Smooth muscle cell (in vitro differentiated cells): Measurements from ENCODE around the gene LCAT. TPM values are rescaled to one million over a fixed set of nuclear protein-coding genes. Genes with fewer than 3 reads are reported as not detected.

Experiments
- DNase-seq: peaks from one replicate; lab custom pipeline; 2025; ENCODE audit not compliant: unreplicated experiment; lab: John Stamatoyannopoulos, UW
- H2AFZ ChIP-seq: fragments of 200-600 bp; sonication (generic); 2 replicates; pipeline ENCODE4 v1.6.0; 2016; ENCODE audit warnings: antibody characterized with exemption, low read depth, mild to moderate bottlenecking
- H3F3A ChIP-seq: fragments of 200-600 bp; sonication (generic); 2 replicates; pipeline ENCODE4 v1.6.0; 2017; ENCODE audit warnings: antibody characterized with exemption, low read depth
- H3K27ac ChIP-seq: fragments of 200-600 bp; sonication (generic); 2 replicates; pipeline ENCODE4 v1.5.1; 2016; ENCODE audit warnings: low read depth, mild to moderate bottlenecking
- H3K27me3 ChIP-seq: fragments of 200-600 bp; sonication (generic); 2 replicates; pipeline ENCODE4 v1.6.1; 2016; ENCODE audit warnings: low read depth, mild to moderate bottlenecking
- H3K36me3 ChIP-seq: fragments of 200-600 bp; sonication (generic); 2 replicates; pipeline ENCODE4 v1.5.1; 2016; ENCODE audit warnings: low read depth
- H3K4me1 ChIP-seq: fragments of 200-600 bp; sonication (generic); 2 replicates; pipeline ENCODE4 v1.5.1; 2016; ENCODE audit warnings: low read depth
- H3K4me2 ChIP-seq: fragments of 200-600 bp; sonication (generic); 2 replicates; pipeline ENCODE4 v1.6.0; 2016; ENCODE audit warnings: mild to moderate bottlenecking
- H3K4me3 ChIP-seq: fragments of 200-600 bp; sonication (generic); 2 replicates; pipeline ENCODE4 v1.5.1; 2016; ENCODE audit warnings: mild to moderate bottlenecking
- H3K79me2 ChIP-seq: fragments of 200-600 bp; sonication (generic); 2 replicates; pipeline ENCODE4 v1.6.0; 2016; ENCODE audit warnings: low read depth, mild to moderate bottlenecking
- H3K9ac ChIP-seq: fragments of 200-600 bp; sonication (generic); 2 replicates; pipeline ENCODE4 v1.6.0; 2016; ENCODE audit warnings: low read depth
- H3K9me3 ChIP-seq: fragments of 200-600 bp; sonication (generic); replicated peaks from 2 replicates; pipeline ENCODE4 v1.5.1; 2016; ENCODE audit warnings: low read depth
- H4K20me1 ChIP-seq: fragments of 200-600 bp; sonication (generic); 2 replicates; pipeline ENCODE4 v1.6.0; 2016; ENCODE audit warnings: low read depth
- CTCF ChIP-seq: fragments of 200-600 bp; sonication (generic); IDR thresholded peaks from 2 replicates; pipeline ENCODE4 v1.5.1; 2017; ENCODE audit warnings: borderline replicate concordance, mild to moderate bottlenecking, antibody characterized with exemption; ENCODE audit not compliant: insufficient read depth, poor library complexity, severe bottlenecking
- WGBS: methylation state at CpG from one replicate; pipeline ENCODE4 v1.1.7; 2016; ENCODE audit warnings: low lambda C conversion rate; 5-methylcytosine and 5-hydroxymethylcytosine counted together
- polyA plus RNA-seq: library from polyadenylated mRNA; unstranded; fragments of >200 nt; fragmentation: Nextera tagmentation; extraction: Ambion mirVana; gene quantifications from 2 replicates; pipeline ENCODE4 v1.2.1, GENCODE V29; 2016
- total RNA-seq: library from RNA; depleted of rRNA; stranded (reverse); fragments of >200 nt; gene quantifications from 2 replicates; pipeline ENCODE4 v1.2.3, GENCODE V29; 2014

The LCAT gene
- total and polyA plus RNA-seq, 2 experiments from 2014 or later = 14.3 to 34.6 TPM

DNA sequence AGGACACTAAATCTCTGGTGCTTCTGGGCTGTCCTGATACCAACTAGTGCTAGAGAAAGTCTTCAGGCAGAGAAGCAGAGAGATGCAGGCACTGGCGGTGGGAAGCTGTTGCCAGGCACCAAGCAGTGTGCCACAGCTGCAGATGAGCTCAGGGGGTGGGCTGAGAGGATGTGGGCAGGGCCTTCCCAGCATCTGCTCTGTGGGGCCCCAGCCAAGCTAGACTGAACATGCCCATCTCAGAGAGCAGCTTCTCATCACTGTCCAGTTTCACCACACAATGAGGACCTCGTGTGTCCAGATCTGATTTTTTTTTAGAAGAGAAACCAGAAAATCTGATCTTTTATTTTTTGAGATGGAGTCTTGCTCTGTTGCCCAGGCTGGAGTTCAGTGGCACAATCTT, 33.8 kb downstream of the LCAT start:
- 58% methylated on average over 2 of the region's 2 CpGs for WGBS

GRCh38 chr16:67909056-67909742, 34.7 kb downstream of the LCAT start:
- H3K4me2 ChIP-seq = no peak overlapping the region
- no peaks in the 10 kb centered on the region for H3F3A ChIP-seq
- H3K36me3 ChIP-seq = no peaks in the 10 kb centered on the region
- H3K79me2 ChIP-seq = peaks cover 3% of the 10 kb centered on the region
- no peak overlapping the region for H3K27ac ChIP-seq
- no peak for DNase-seq
- no peak overlapping the region for H3K9ac ChIP-seq
- no peak overlapping the region for H2AFZ ChIP-seq
- peaks cover 73% of the 10 kb centered on the region for H4K20me1 ChIP-seq
- no peak overlapping the region for H3K4me3 ChIP-seq
- no peaks in the 10 kb centered on the region for H3K4me1 ChIP-seq
- no peak for TF ChIP-seq CTCF
- no peaks in the 10 kb centered on the region for H3K9me3 ChIP-seq
- no peaks in the 10 kb centered on the region for H3K27me3 ChIP-seq
- WGBS = 98% methylated on average over 36 of the region's 36 CpGs

More for the DNA sequence above, 33.8 kb downstream of the LCAT start:
- no peak for TF ChIP-seq CTCF
- H3K9me3 ChIP-seq = no peaks in the 10 kb centered on the region
- H3K4me2 ChIP-seq = no peak overlapping the region
- peaks cover 11% of the 10 kb centered on the region for H3K79me2 ChIP-seq
- H2AFZ ChIP-seq = no peak overlapping the region
- H3K9ac ChIP-seq = no peak overlapping the region
- DNase-seq = peak; percentile 6
- H3F3A ChIP-seq = no peaks in the 10 kb centered on the region
- H3K27ac ChIP-seq = no peak overlapping the region
- H3K36me3 ChIP-seq = no peaks in the 10 kb centered on the region
- no peak overlapping the region for H3K4me3 ChIP-seq
- H4K20me1 ChIP-seq = peaks cover 79% of the 10 kb centered on the region
- no peaks in the 10 kb centered on the region for H3K27me3 ChIP-seq
- H3K4me1 ChIP-seq = no peaks in the 10 kb centered on the region

- no peak overlapping the region for H3K27ac ChIP-seq
- H3K79me2 ChIP-seq = peaks cover 7% of the 10 kb centered on the region
- no peaks in the 10 kb centered on the region for H3F3A ChIP-seq
- H4K20me1 ChIP-seq = peaks cover 74% of the 10 kb centered on the region
- H2AFZ ChIP-seq = no peak overlapping the region
- DNase-seq = no peak
- 88% methylated on average over 11 of the region's 11 CpGs for WGBS
- no peaks in the 10 kb centered on the region for H3K27me3 ChIP-seq
- no peak overlapping the region for H3K9ac ChIP-seq
- no peaks in the 10 kb centered on the region for H3K36me3 ChIP-seq
- H3K4me1 ChIP-seq = no peaks in the 10 kb centered on the region
- no peak overlapping the region for H3K4me3 ChIP-seq
- H3K4me2 ChIP-seq = no peak overlapping the region
- no peak for TF ChIP-seq CTCF
- no peaks in the 10 kb centered on the region for H3K9me3 ChIP-seq
Measured at GRCh38 chr16:67907397-67908180, 36.3 kb downstream of the LCAT start.

- Histone ChIP-seq H4K20me1 (peaks cover 83% of the 10 kb centered on the region), H3K9me3 (no peaks in the 10 kb centered on the region), H2AFZ (no peak overlapping the region), H3K4me3 (no peak overlapping the region), H3F3A (no peaks in the 10 kb centered on the region), H3K4me2 (no peak overlapping the region), H3K79me2 (peaks cover 40% of the 10 kb centered on the region), H3K27me3 (no peaks in the 10 kb centered on the region), H3K36me3 (no peaks in the 10 kb centered on the region), H3K4me1 (no peaks in the 10 kb centered on the region), H3K27ac (no peak overlapping the region), H3K9ac (no peak overlapping the region)
- DNase-seq = no peak
- no peak for TF ChIP-seq CTCF
- WGBS = 98% methylated on average over 4 of the region's 4 CpGs
Measured at GRCh38 chr16:67902831-67903230, 41.1 kb downstream of the LCAT start.
